ENCODE data around the gene CXADR. TPM values are rescaled to one million over a fixed set of nuclear protein-coding genes. Genes with fewer than 3 reads are reported as not detected.

Gene CXADR
- total RNA-seq, 1 experiment from 2014 or later: 152 TPM

- no peaks in the 10 kb centered on the region for H3K27me3 Mint-ChIP-seq (ENCODE audit: low read depth)
- no peak for DNase-seq
Observed at GRCh38 chr21:17577701-17578100, 64.9 kb downstream of the CXADR start.

More at GRCh38 chr21:17577701-17578100, 64.9 kb downstream of the CXADR start:
- TF ChIP-seq CTCF (conservative IDR thresholded peaks at IDR 0.05): no peak
- no CpG with 5 or more reads among the region's 1 CpG for WGBS (ENCODE audit: extremely low coverage, insufficient read length, low lambda C conversion rate)
- Histone ChIP-seq H4K8ac (replicated peaks; ENCODE audit: insufficient read length, low read depth, low read length) (no peak overlapping the region), H3K27ac (ENCODE audit: insufficient read length, low read depth, low read length) (no peak overlapping the region), H4K5ac (ENCODE audit: insufficient read length, low read depth, low read length) (no peak overlapping the region), H3K4ac (ENCODE audit: low read depth, low read length) (no peak overlapping the region), H3K14ac (ENCODE audit: insufficient read depth, low read length) (no peak overlapping the region), H2AFZ (ENCODE audit: low read length) (no peak overlapping the region), H3K27me3 (ENCODE audit: insufficient read depth, low read length) (no peaks in the 10 kb centered on the region), H2AK5ac (ENCODE audit: insufficient read length, low read length) (no peak overlapping the region), H3K9ac (ENCODE audit: extremely low read depth, insufficient read length, low read length) (no peak overlapping the region), H2BK5ac (ENCODE audit: insufficient read length, low read length) (no peak overlapping the region), H3K23me2 (ENCODE audit: insufficient read length, low read depth, low read length, poor library complexity, severe bottlenecking) (no peaks in the 10 kb centered on the region), H3K18ac (ENCODE audit: insufficient read length, low read depth, low read length) (no peak overlapping the region), H3K4me1 (ENCODE audit: insufficient read depth, low read length) (no peaks in the 10 kb centered on the region), H4K91ac (ENCODE audit: insufficient read length, low read depth, low read length) (no peak overlapping the region), H4K20me1 (ENCODE audit: control insufficient read depth, insufficient read depth, insufficient read length) (no peaks in the 10 kb centered on the region), H2BK12ac (ENCODE audit: insufficient read length, low read depth, low read length) (no peak overlapping the region), H3K4me2 (ENCODE audit: insufficient read depth, insufficient read length, low read length) (no peak overlapping the region), H3K23ac (ENCODE audit: insufficient read length, low read depth, low read length) (no peak overlapping the region), H2BK120ac (ENCODE audit: low read depth, low read length, poor library complexity, severe bottlenecking) (no peak overlapping the region), H3K9me3 (ENCODE audit: control insufficient read depth, low read depth, low read length) (no peaks in the 10 kb centered on the region), H3K79me1 (ENCODE audit: insufficient read depth, low read depth, low read length, poor library complexity, severe bottlenecking) (no peaks in the 10 kb centered on the region), H2BK15ac (ENCODE audit: low read depth, low read length) (no peak overlapping the region), H3T11ph (ENCODE audit: low read length) (no peak overlapping the region), H2BK20ac (ENCODE audit: low read depth, low read length, poor library complexity, severe bottlenecking) (no peak overlapping the region), H3K56ac (ENCODE audit: insufficient read length, low read depth, low read length) (no peak overlapping the region), H3K79me2 (ENCODE audit: insufficient read depth, low read length) (no peaks in the 10 kb centered on the region)
- Mint-ChIP-seq H3K36me3 (ENCODE audit: insufficient read depth in 1 of 3, low read depth in 3 of 3) (peaks cover 0 to 12% (median 4%) of the 10 kb centered on the region in 3 experiments; a peak in 3 of 7 replicates), H3K9me3 (no peaks in the 10 kb centered on the region), H3K27ac (no peak overlapping the region), H3K4me1 (peaks cover 4 to 6% of the 10 kb centered on the region in 2 experiments), H3K4me3 (no peak overlapping the region)

Measured in H9 (cell line).